K562 (cell line): ENCODE data around the gene HMCES.

Source experiments
- ARHGAP35 ChIP-seq: fragments of 450-650 bp; IDR thresholded peaks from 2 replicates; pipeline ENCODE4 v1.6.1; 2018; ENCODE audit not compliant: partially characterized antibody
- EHMT2 ChIP-seq: fragments of 450-650 bp; IDR thresholded peaks from 2 replicates; pipeline ENCODE4 v1.6.1; 2018; ENCODE audit warnings: antibody characterized with exemption
- MAFK ChIP-seq: IDR thresholded peaks from 2 replicates; pipeline ENCODE4 v1.6.1; 2011; ENCODE audit warnings: low read length, improper control_type of control experiment
- POLR2A ChIP-seq: fragments of 450-650 bp; conservative IDR thresholded peaks from 2 replicates; pipeline ENCODE4 v1.6.1; 2016
- RFX5 ChIP-seq: IDR thresholded peaks from 2 replicates; pipeline ENCODE4 v1.6.1; 2011; ENCODE audit warnings: low read depth, mild to moderate bottlenecking, improper control_type of control experiment, low read length
- TF ChIP-seq, protein P1 (sequence below): fragments of 150-350 bp; conservative IDR thresholded peaks from 2 replicates; pipeline ENCODE4 v1.6.1; 2014; ENCODE audit warnings: low read length
- TF ChIP-seq, protein P2 (sequence below), 3 experiments: IDR thresholded peaks in 2 of 3; conservative IDR thresholded peaks in 1 of 3; 2 replicates each; pipeline ENCODE4 v1.5.1; 2011 to 2012; ENCODE audit warnings: low read length in 3 of 3, mild to moderate bottlenecking in 3 of 3, control low read depth in 2 of 3, improper control_type of control experiment in 1 of 3, inconsistent platforms in 1 of 3, low read depth in 1 of 3, mixed read lengths in 1 of 3, moderate library complexity in 1 of 3; ENCODE audit not compliant: insufficient read depth in 2 of 3

- TF ChIP-seq RFX5: no peak
- TF ChIP-seq, protein P1, sequence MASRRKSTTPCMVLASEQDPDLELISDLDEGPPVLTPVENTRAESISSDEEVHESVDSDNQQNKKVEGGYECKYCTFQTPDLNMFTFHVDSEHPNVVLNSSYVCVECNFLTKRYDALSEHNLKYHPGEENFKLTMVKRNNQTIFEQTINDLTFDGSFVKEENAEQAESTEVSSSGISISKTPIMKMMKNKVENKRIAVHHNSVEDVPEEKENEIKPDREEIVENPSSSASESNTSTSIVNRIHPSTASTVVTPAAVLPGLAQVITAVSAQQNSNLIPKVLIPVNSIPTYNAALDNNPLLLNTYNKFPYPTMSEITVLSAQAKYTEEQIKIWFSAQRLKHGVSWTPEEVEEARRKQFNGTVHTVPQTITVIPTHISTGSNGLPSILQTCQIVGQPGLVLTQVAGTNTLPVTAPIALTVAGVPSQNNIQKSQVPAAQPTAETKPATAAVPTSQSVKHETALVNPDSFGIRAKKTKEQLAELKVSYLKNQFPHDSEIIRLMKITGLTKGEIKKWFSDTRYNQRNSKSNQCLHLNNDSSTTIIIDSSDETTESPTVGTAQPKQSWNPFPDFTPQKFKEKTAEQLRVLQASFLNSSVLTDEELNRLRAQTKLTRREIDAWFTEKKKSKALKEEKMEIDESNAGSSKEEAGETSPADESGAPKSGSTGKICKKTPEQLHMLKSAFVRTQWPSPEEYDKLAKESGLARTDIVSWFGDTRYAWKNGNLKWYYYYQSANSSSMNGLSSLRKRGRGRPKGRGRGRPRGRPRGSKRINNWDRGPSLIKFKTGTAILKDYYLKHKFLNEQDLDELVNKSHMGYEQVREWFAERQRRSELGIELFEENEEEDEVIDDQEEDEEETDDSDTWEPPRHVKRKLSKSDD: no peak
- no peak for TF ChIP-seq POLR2A
- TF ChIP-seq, protein P2, sequence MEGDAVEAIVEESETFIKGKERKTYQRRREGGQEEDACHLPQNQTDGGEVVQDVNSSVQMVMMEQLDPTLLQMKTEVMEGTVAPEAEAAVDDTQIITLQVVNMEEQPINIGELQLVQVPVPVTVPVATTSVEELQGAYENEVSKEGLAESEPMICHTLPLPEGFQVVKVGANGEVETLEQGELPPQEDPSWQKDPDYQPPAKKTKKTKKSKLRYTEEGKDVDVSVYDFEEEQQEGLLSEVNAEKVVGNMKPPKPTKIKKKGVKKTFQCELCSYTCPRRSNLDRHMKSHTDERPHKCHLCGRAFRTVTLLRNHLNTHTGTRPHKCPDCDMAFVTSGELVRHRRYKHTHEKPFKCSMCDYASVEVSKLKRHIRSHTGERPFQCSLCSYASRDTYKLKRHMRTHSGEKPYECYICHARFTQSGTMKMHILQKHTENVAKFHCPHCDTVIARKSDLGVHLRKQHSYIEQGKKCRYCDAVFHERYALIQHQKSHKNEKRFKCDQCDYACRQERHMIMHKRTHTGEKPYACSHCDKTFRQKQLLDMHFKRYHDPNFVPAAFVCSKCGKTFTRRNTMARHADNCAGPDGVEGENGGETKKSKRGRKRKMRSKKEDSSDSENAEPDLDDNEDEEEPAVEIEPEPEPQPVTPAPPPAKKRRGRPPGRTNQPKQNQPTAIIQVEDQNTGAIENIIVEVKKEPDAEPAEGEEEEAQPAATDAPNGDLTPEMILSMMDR (IDR thresholded peaks at IDR 0.05 in 2 of 3, conservative IDR thresholded peaks at IDR 0.05 in 1 of 3; ENCODE audit: insufficient read depth in 2 of 3, low read depth in 1 of 3, low read length in 3 of 3): no peak
- TF ChIP-seq EHMT2: no peak
- TF ChIP-seq MAFK: no peak
- TF ChIP-seq ARHGAP35: no peak
These were observed 43.2 kb upstream of the HMCES start for GRCh38 chr3:129235344-129235917.
